Right cardiac atrium (tissue), 5 donors: ENCODE results near the gene VPREB3. TPM values are rescaled to one million over a fixed set of nuclear protein-coding genes. Genes with fewer than 3 reads are reported as not detected.

Source experiments
- ATAC-seq, 2 donors: fragments of 200-7000 bp; cut with Tn5 transposase; one replicate each; pipeline versions ENCODE4 v1.8.0 to v1.9.1; 2020; ENCODE audit warnings: moderate library complexity in 2 of 2, mild to moderate bottlenecking in 1 of 2
- DNase-seq, 3 donors: peaks; one replicate each; pipeline ENCODE4 v3.0.0-alpha.2; 2020
- H3K27ac ChIP-seq: one replicate; pipeline ENCODE4 v1.5.1; 2013; ENCODE audit warnings: mild to moderate bottlenecking, low read length, control low read depth, moderate library complexity
- H3K27me3 ChIP-seq: one replicate; pipeline ENCODE4 v1.6.1; 2013; ENCODE audit not compliant: control insufficient read depth, insufficient read depth
- H3K4me1 ChIP-seq: one replicate; pipeline ENCODE4 v1.6.1; 2013; ENCODE audit warnings: low read length; ENCODE audit not compliant: control insufficient read depth, insufficient read depth
- H3K4me3 ChIP-seq: one replicate; pipeline ENCODE4 v1.5.1; 2013; ENCODE audit warnings: low read length, control low read depth
- H3K9me3 ChIP-seq: one replicate; pipeline ENCODE4 v1.6.1; 2013; ENCODE audit warnings: low read length; ENCODE audit not compliant: control insufficient read depth
- WGBS: extraction: QIAGEN DNeasy Blood & Tissue Kit; methylation state at CpG from one replicate; pipeline ENCODE4 v1.1.7; 2013; 5-methylcytosine and 5-hydroxymethylcytosine counted together
- intact Hi-C, 4 donors: fragments of 100-400 bp; cut with DNase I; formaldehyde crosslinking; loops; one replicate each; pipeline versions ENCODE4 v1.11.0 to v1.14.0; 2022 to 2023
- polyA plus RNA-seq: library from polyadenylated mRNA; stranded (reverse); fragments of 200-250 nt; gene quantifications from one replicate; pipeline ENCODE4 v1.2.3, GENCODE V29; 2013
- total RNA-seq, 4 donors: library from RNA; stranded (reverse); fragmentation: NEBNext Ultra II Directional; extraction: Animal tissue kit (Norgen Biotek cat#: 25700); gene quantifications; one replicate each; pipeline ENCODE4 v1.2.1, GENCODE V29; 2021
- donor health status: healthy with polysubstance abuse.
- donor health status: DM: no; HTN: yes; CAD: no.
- donor health status: DM: no; HTN: no; CAD: no.
- donor health status: DM: no; HTN: yes; CAD: no; lungs with severe emphysema.
- donor health status: DM: yes; HTN: yes; CAD: no.

Gene VPREB3
- total and polyA plus RNA-seq, 5 donors: 0.40 to 0.61 (median 0.41) TPM; not detected in 2

- peaks cover 4% of the 10 kb centered on the region for H3K4me1 ChIP-seq
- intact Hi-C loops: no loop called here
- H3K9me3 ChIP-seq: no peaks in the 10 kb centered on the region
- no peaks in the 10 kb centered on the region for H3K27me3 ChIP-seq
- 75% methylated on average over 4 of the region's 4 CpGs for WGBS
- no peak overlapping the region for H3K27ac ChIP-seq
- H3K4me3 ChIP-seq: no peak overlapping the region
- DNase-seq (peak in 1 of 3 donors; percentile 9), ATAC-seq (no peak)
These were observed 35.4 kb upstream of the VPREB3 start for GRCh38 chr22:23789638-23790037.

GRCh38 chr22:23789121-23789520 is 34.9 kb upstream of the VPREB3 start:
- no peak overlapping the region for H3K27ac ChIP-seq
- ATAC-seq: no peak
- peaks cover 4% of the 10 kb centered on the region for H3K4me1 ChIP-seq
- H3K4me3 ChIP-seq: no peak overlapping the region
- H3K9me3 ChIP-seq: no peaks in the 10 kb centered on the region
- intact Hi-C loops: no loop called here
- DNase-seq: peak in 1 of 3 donors; percentile 19
- H3K27me3 ChIP-seq: no peaks in the 10 kb centered on the region
- 77% methylated on average over 4 of the region's 4 CpGs for WGBS

- Histone ChIP-seq H3K4me3 (peak overlapping the region; percentile 86), H3K27ac (no peak overlapping the region), H3K27me3 (no peaks in the 10 kb centered on the region), H3K9me3 (no peaks in the 10 kb centered on the region), H3K4me1 (peaks cover 4% of the 10 kb centered on the region)
- DNase-seq: peak in 1 of 3 donors; percentile 30
- intact Hi-C loops: no loop called here
- WGBS: 48% methylated on average over 3 of the region's 3 CpGs
- no peak for ATAC-seq
These were observed 33.7 kb upstream of the VPREB3 start for GRCh38 chr22:23787910-23788309.

GRCh38 chr22:23787600-23787896 is 33.3 kb upstream of the VPREB3 start:
- peaks cover 4% of the 10 kb centered on the region for H3K4me1 ChIP-seq
- ATAC-seq: no peak

GRCh38 chr22:23786752-23787599 is 32.8 kb upstream of the VPREB3 start, which contains the start of gene SMARCB1:
SMARCB1 (plus strand) TSS chr22:23786966; CDS start chr22:23787170, 204 bp downstream.
- H3K27me3 ChIP-seq: no peaks in the 10 kb centered on the region
- ATAC-seq: peak; percentile 95
- peak within 1 kb of the TSS; percentile 86 for H3K4me3 ChIP-seq
- peaks cover 4% of the 10 kb centered on the region for H3K4me1 ChIP-seq
- intact Hi-C loops: no loop called here
- DNase-seq: peak; percentile 93 to 98 (median 97)
- H3K9me3 ChIP-seq: no peaks in the 10 kb centered on the region
- peak within 1 kb of the TSS; percentile 99 for H3K27ac ChIP-seq
- under 1% methylated on average over 97 of the region's 97 CpGs for whole genome bisulfite sequencing

More at GRCh38 chr22:23787600-23787896, 33.3 kb upstream of the VPREB3 start:
- intact Hi-C loops: no loop called here
- 1% methylated on average over 5 of the region's 5 CpGs for WGBS
- no peaks in the 10 kb centered on the region for H3K27me3 ChIP-seq
- H3K4me3 ChIP-seq: peak overlapping the region; percentile 86
- H3K27ac ChIP-seq: peak overlapping the region; percentile 99
- no peak for DNase-seq
- H3K9me3 ChIP-seq: no peaks in the 10 kb centered on the region

GRCh38 chr22:23786261-23786710 is 32.1 kb upstream of the VPREB3 start:
- ATAC-seq (peak; percentile 6 to 8), DNase-seq (no peak)
- 35% methylated on average over 9 of the region's 9 CpGs for WGBS
- H3K9me3 ChIP-seq: no peaks in the 10 kb centered on the region
- H3K4me1 ChIP-seq: peaks cover 4% of the 10 kb centered on the region
- peak overlapping the region; percentile 96 for H3K27ac ChIP-seq
- intact Hi-C loops: no loop called here
- H3K4me3 ChIP-seq: peak overlapping the region; percentile 25
- no peaks in the 10 kb centered on the region for H3K27me3 ChIP-seq

- ATAC-seq: no peak
- H3K4me1 ChIP-seq: peaks cover 4% of the 10 kb centered on the region
These were observed 30.0 kb upstream of the VPREB3 start for GRCh38 chr22:23784215-23784732.

GRCh38 chr22:23783265-23784150 is 29.3 kb upstream of the VPREB3 start:
- 87% methylated on average over 15 of the region's 15 CpGs for WGBS
- no peak overlapping the region for H3K27ac ChIP-seq
- H3K27me3 ChIP-seq: no peaks in the 10 kb centered on the region
- H3K9me3 ChIP-seq: no peaks in the 10 kb centered on the region
- ATAC-seq (no peak), DNase-seq (no peak)
- peaks cover 4% of the 10 kb centered on the region for H3K4me1 ChIP-seq
- no peak overlapping the region for H3K4me3 ChIP-seq
- intact Hi-C loops: no loop called here

More at GRCh38 chr22:23784215-23784732, 30.0 kb upstream of the VPREB3 start:
- peak in 1 of 3 donors; percentile 16 for DNase-seq
- Histone ChIP-seq H3K27ac (no peak overlapping the region), H3K4me3 (no peak overlapping the region), H3K9me3 (no peaks in the 10 kb centered on the region), H3K27me3 (no peaks in the 10 kb centered on the region)
- intact Hi-C loops: no loop called here
- 84% methylated on average over 8 of the region's 8 CpGs for WGBS

GRCh38 chr22:23782703-23783102 is 28.5 kb upstream of the VPREB3 start:
- Histone ChIP-seq H3K27ac (no peak overlapping the region), H3K4me3 (no peak overlapping the region), H3K9me3 (no peaks in the 10 kb centered on the region), H3K4me1 (peaks cover 4% of the 10 kb centered on the region), H3K27me3 (no peaks in the 10 kb centered on the region)
- intact Hi-C loops: no loop called here
- 91% methylated on average over 1 of the region's 1 CpG for WGBS
- ATAC-seq (no peak), DNase-seq (peak in 1 of 3 donors; percentile 19)

- no peaks in the 10 kb centered on the region for H3K27me3 ChIP-seq
- DNase-seq (peak in 1 of 3 donors; percentile 45), ATAC-seq (no peak)
- H3K4me3 ChIP-seq: no peak overlapping the region
- no peak overlapping the region for H3K27ac ChIP-seq
- intact Hi-C loops: no loop called here
- peaks cover 4% of the 10 kb centered on the region for H3K4me1 ChIP-seq
- no peaks in the 10 kb centered on the region for H3K9me3 ChIP-seq
- WGBS: 92% methylated on average over 16 of the region's 16 CpGs
These were observed 28.0 kb upstream of the VPREB3 start for GRCh38 chr22:23782252-23782651.
